ENCODE measurements around the gene GNAZ. TPM values are rescaled to one million over a fixed set of nuclear protein-coding genes. Genes with fewer than 3 reads are reported as not detected.

The GNAZ gene
- total RNA-seq, 1 experiment from 2014 or later, result 11.1 TPM

DNA sequence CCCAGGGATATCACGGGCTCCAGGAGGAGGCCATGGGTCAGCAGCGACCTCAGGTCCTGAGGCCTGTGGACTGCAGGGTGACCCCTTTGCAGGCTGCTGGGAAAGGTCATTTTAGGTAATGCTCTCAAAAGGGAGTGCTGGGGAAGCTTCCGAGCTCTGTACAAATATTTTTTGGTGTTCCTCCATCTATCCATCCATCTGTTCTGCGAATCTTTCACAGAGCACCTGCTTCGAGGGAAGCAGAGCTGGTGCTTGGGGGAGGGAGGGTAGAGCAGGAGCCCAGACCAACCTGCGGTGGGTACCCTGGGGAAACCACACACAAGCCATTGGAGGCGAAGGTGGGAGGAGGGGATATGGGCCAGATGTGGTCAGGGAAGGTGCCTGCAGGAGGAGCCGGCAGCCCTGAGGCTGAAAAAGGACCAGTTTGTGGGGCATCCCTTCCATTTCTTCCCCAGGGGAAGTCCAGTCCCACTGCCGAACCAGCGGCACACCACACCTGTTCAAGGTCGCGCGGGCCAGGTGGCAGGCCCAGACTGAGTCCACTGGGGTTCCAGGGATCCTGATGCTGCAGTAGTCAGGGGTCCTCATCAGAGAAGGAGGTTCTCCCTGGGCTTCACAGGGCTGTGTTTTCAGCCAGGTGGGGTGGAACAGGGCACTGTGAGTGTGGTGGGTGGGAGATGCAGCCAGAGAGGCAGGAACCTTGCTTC, 13.1 kb downstream of the GNAZ start:
- no peak overlapping the region for H3K9ac ChIP-seq (ENCODE audit: low read length)
- BruUV-seq (replicated peaks), result no TSS peak
- no peaks in the 10 kb centered on the region for H3K36me3 ChIP-seq (ENCODE audit: control insufficient read depth in 1 of 2, insufficient read depth in 2 of 2, low read length in 2 of 2)
- no peak overlapping the region for H3K27ac ChIP-seq (ENCODE audit: low read depth, low read length)
- H4K20me1 ChIP-seq (ENCODE audit: insufficient read depth), result no peaks in the 10 kb centered on the region
- TF ChIP-seq ELF1 (IDR thresholded peaks at IDR 0.05; ENCODE audit: borderline replicate concordance, low read depth), result no peak
- H3K4me2 ChIP-seq (ENCODE audit: low read length), result no peak overlapping the region
- RAD21 ChIA-PET (ENCODE audit: low non-redundant PET in 1 of 2, low total read pairs in 2 of 2, uncharacterized antibody in 2 of 2, unreplicated experiment in 2 of 2), result no interaction called here
- no peak overlapping the region for H3K4me3 ChIP-seq (replicated peaks in 1 of 2; ENCODE audit: low read depth in 1 of 2, low read length in 2 of 2)
- no peaks in the 10 kb centered on the region for H3K79me2 ChIP-seq (ENCODE audit: insufficient read depth, low read length)
- no peaks in the 10 kb centered on the region for H3K27me3 ChIP-seq (ENCODE audit: insufficient read depth, low read length)
- intact Hi-C loops (cut with micrococcal nuclease), result no loop called here
- ATAC-seq (no peak), DNase-seq (ENCODE audit: low read depth, low spot score) (no peak)
- CTCF ChIA-PET, result no interaction called here
- POLR2A ChIA-PET, result no interaction called here
- no peaks in the 10 kb centered on the region for H3K9me3 ChIP-seq (ENCODE audit: control insufficient read depth in 1 of 2, insufficient read depth in 1 of 2, low read depth in 1 of 2, low read length in 2 of 2)
- no peaks in the 10 kb centered on the region for H3K9me2 ChIP-seq (ENCODE audit: insufficient read depth)
- H3K4me1 ChIP-seq (ENCODE audit: control insufficient read depth in 1 of 2, insufficient read depth in 2 of 2, low read length in 2 of 2), result peaks cover 23 to 32% of the 10 kb centered on the region in 2 experiments
- H2AFZ ChIP-seq (ENCODE audit: low read depth, low read length, poor library complexity, severe bottlenecking), result no peak overlapping the region

DNA sequence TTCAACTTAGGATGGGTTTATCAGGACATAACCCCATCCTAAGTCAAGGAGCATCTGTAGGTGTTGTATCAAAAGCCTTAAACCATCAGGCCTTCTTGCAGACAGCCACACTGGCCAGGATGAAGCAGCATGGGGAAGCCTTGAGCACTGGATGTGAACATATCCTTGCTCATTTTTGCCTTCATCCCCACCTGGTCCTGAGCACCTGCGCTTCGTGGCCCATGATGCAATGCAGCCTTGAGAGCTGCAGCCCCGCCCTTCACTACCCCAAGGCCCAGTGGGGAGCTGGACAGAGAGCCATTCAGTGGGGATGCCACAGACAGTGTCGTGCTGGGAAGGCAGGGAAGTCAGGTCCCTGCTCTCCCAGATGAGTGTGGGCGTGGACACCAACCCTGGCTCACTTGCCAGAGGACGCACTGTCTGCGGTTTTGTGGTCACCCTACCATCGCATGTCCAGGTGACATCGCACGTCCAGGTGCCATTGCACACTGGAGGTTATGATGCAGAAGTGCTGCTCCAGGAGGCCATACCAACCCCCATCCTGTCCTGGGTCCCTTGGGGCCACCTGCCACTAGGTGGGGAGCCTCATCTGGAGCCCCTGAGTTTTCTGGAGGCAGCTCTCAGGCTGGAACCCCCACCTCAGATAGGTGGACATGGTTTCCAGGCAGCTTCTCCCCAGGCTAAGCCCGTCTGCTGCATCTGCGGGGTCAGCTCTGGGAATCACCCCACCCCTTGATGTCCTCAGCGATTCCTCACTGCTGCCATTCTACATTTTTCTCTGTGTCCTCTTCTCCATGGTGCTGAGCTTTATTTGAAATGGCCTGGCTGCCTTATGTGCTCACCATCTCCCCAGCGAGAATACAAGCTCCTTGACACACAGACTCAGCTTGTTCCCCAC, 14.4 kb downstream of the GNAZ start:
- Histone ChIP-seq H3K27ac (ENCODE audit: low read depth, low read length) (no peak overlapping the region), H3K27me3 (ENCODE audit: insufficient read depth, low read length) (no peaks in the 10 kb centered on the region), H3K79me2 (ENCODE audit: insufficient read depth, low read length) (no peaks in the 10 kb centered on the region), H3K4me2 (ENCODE audit: low read length) (no peak overlapping the region), H3K4me1 (ENCODE audit: control insufficient read depth in 1 of 2, insufficient read depth in 2 of 2, low read length in 2 of 2) (peaks cover 19 to 27% of the 10 kb centered on the region in 2 experiments), H3K4me3 (replicated peaks in 1 of 2; ENCODE audit: low read depth in 1 of 2, low read length in 2 of 2) (no peak overlapping the region), H3K36me3 (ENCODE audit: control insufficient read depth in 1 of 2, insufficient read depth in 2 of 2, low read length in 2 of 2) (no peaks in the 10 kb centered on the region), H3K9ac (ENCODE audit: low read length) (no peak overlapping the region), H4K20me1 (ENCODE audit: insufficient read depth) (no peaks in the 10 kb centered on the region), H3K9me2 (ENCODE audit: insufficient read depth) (no peaks in the 10 kb centered on the region), H3K9me3 (ENCODE audit: control insufficient read depth in 1 of 2, insufficient read depth in 1 of 2, low read depth in 1 of 2, low read length in 2 of 2) (no peaks in the 10 kb centered on the region), H2AFZ (ENCODE audit: low read depth, low read length, poor library complexity, severe bottlenecking) (no peak overlapping the region)
- intact Hi-C loops (cut with micrococcal nuclease), result no loop called here
- ChIA-PET CTCF (no interaction called here), RAD21 (ENCODE audit: low non-redundant PET in 1 of 2, low total read pairs in 2 of 2, uncharacterized antibody in 2 of 2, unreplicated experiment in 2 of 2) (no interaction called here), POLR2A (no interaction called here)
- no peak for TF ChIP-seq EZH2 (IDR thresholded peaks at IDR 0.05)
- DNase-seq (ENCODE audit: low read depth, low spot score), result no peak
- BruUV-seq (replicated peaks), result no TSS peak
- no peak for ATAC-seq

All from HCT116 (cell line).